ENCODE measurements around the gene FAM124A.

Gene FAM124A

GRCh38 chr13:51218626-51219025 lies 3.6 kb upstream of the FAM124A start:
- H4K12ac ChIP-seq (ENCODE audit: low read depth, low read length): no peak overlapping the region
- no peak overlapping the region for H2BK120ac ChIP-seq (ENCODE audit: insufficient read depth, low read length, poor library complexity)
- H3K14ac ChIP-seq (ENCODE audit: low read length): no peak overlapping the region
- H3K79me1 ChIP-seq (ENCODE audit: low read length): no peaks in the 10 kb centered on the region
- H3K23ac ChIP-seq (ENCODE audit: low read length): no peak overlapping the region
- H3K9ac ChIP-seq (ENCODE audit: low read length): no peak overlapping the region
- DNase-seq: no peak
- H3K27ac ChIP-seq (ENCODE audit: low read depth, low read length): no peak overlapping the region
- no peak overlapping the region for H2AK5ac ChIP-seq (ENCODE audit: low read length)
- H4K8ac ChIP-seq (ENCODE audit: low read depth, low read length): no peak overlapping the region
- no peaks in the 10 kb centered on the region for H3K79me2 ChIP-seq (ENCODE audit: control insufficient read depth, insufficient read depth, low read length, poor library complexity)
- peaks cover 5 to 7% of the 10 kb centered on the region in 2 experiments for H3K4me1 ChIP-seq (ENCODE audit: control insufficient read depth in 1 of 2, insufficient read depth in 2 of 2, low read length in 2 of 2)
- peaks cover 4% of the 10 kb centered on the region for H3K9me3 ChIP-seq (ENCODE audit: insufficient read depth, low read depth, low read length)
- H2BK5ac ChIP-seq (ENCODE audit: low read depth, low read length, poor library complexity): no peak overlapping the region
- WGBS (ENCODE audit: extremely low coverage, insufficient coverage, insufficient read length): no CpG with 5 or more reads among the region's 4 CpGs
- H3K27me3 ChIP-seq (ENCODE audit: insufficient read depth, low read length): peaks cover 16% of the 10 kb centered on the region
- no peak overlapping the region for H2BK12ac ChIP-seq (ENCODE audit: low read length)
- no peak overlapping the region for H2AFZ ChIP-seq (ENCODE audit: insufficient read depth, low read length, poor library complexity)
- H4K91ac ChIP-seq (ENCODE audit: low read depth, low read length): no peak overlapping the region
- H3K4me2 ChIP-seq (ENCODE audit: low read length): no peak overlapping the region
- H3K36me3 ChIP-seq (ENCODE audit: control insufficient read depth in 1 of 2, insufficient read depth in 2 of 2, low read length in 2 of 2): no peaks in the 10 kb centered on the region
- no peak overlapping the region for H3K18ac ChIP-seq (ENCODE audit: low read length)
- no peak overlapping the region for H3K4ac ChIP-seq (ENCODE audit: low read depth, low read length)
- H3K4me3 ChIP-seq (ENCODE audit: low read depth, low read length): no peak overlapping the region

GRCh38 chr13:51220706-51221105 lies 1.5 kb upstream of the FAM124A start:
- no peak overlapping the region for H3K27ac ChIP-seq (ENCODE audit: low read depth, low read length)
- no CpG with 5 or more reads among the region's 2 CpGs for WGBS (ENCODE audit: extremely low coverage, insufficient coverage, insufficient read length)
- no peak overlapping the region for H2AK5ac ChIP-seq (ENCODE audit: low read length)
- H3K23ac ChIP-seq (ENCODE audit: low read length): no peak overlapping the region
- DNase-seq: no peak
- H3K79me1 ChIP-seq (ENCODE audit: low read length): no peaks in the 10 kb centered on the region
- no peaks in the 10 kb centered on the region for H3K36me3 ChIP-seq (ENCODE audit: control insufficient read depth in 1 of 2, insufficient read depth in 2 of 2, low read length in 2 of 2)
- H3K18ac ChIP-seq (ENCODE audit: low read length): no peak overlapping the region
- H3K14ac ChIP-seq (ENCODE audit: low read length): no peak overlapping the region
- H2AFZ ChIP-seq (ENCODE audit: insufficient read depth, low read length, poor library complexity): no peak overlapping the region
- H3K27me3 ChIP-seq (ENCODE audit: insufficient read depth, low read length): peaks cover 16% of the 10 kb centered on the region
- no peak overlapping the region for H4K91ac ChIP-seq (ENCODE audit: low read depth, low read length)
- H2BK5ac ChIP-seq (ENCODE audit: low read depth, low read length, poor library complexity): no peak overlapping the region
- peaks cover 5 to 7% of the 10 kb centered on the region in 2 experiments for H3K4me1 ChIP-seq (ENCODE audit: control insufficient read depth in 1 of 2, insufficient read depth in 2 of 2, low read length in 2 of 2)
- no peak overlapping the region for H4K8ac ChIP-seq (ENCODE audit: low read depth, low read length)
- no peak overlapping the region for H2BK12ac ChIP-seq (ENCODE audit: low read length)
- no peak overlapping the region for H3K4ac ChIP-seq (ENCODE audit: low read depth, low read length)
- H3K79me2 ChIP-seq (ENCODE audit: control insufficient read depth, insufficient read depth, low read length, poor library complexity): no peaks in the 10 kb centered on the region
- no peak overlapping the region for H3K9ac ChIP-seq (ENCODE audit: low read length)
- H3K9me3 ChIP-seq (ENCODE audit: insufficient read depth, low read depth, low read length): peaks cover 4% of the 10 kb centered on the region
- H3K4me2 ChIP-seq (ENCODE audit: low read length): no peak overlapping the region
- H4K12ac ChIP-seq (ENCODE audit: low read depth, low read length): no peak overlapping the region
- no peak overlapping the region for H2BK120ac ChIP-seq (ENCODE audit: insufficient read depth, low read length, poor library complexity)
- H3K4me3 ChIP-seq (ENCODE audit: low read depth, low read length): no peak overlapping the region

- H4K12ac ChIP-seq (ENCODE audit: low read depth, low read length): no peak overlapping the region
- no peak overlapping the region for H3K27ac ChIP-seq (ENCODE audit: low read depth, low read length)
- peaks cover 16% of the 10 kb centered on the region for H3K27me3 ChIP-seq (ENCODE audit: insufficient read depth, low read length)
- H3K18ac ChIP-seq (ENCODE audit: low read length): no peak overlapping the region
- no peak overlapping the region for H2BK120ac ChIP-seq (ENCODE audit: insufficient read depth, low read length, poor library complexity)
- no peak overlapping the region for H3K9ac ChIP-seq (ENCODE audit: low read length)
- WGBS (ENCODE audit: extremely low coverage, insufficient coverage, insufficient read length): no CpG with 5 or more reads among the region's 4 CpGs
- H3K79me1 ChIP-seq (ENCODE audit: low read length): no peaks in the 10 kb centered on the region
- no peak overlapping the region for H3K14ac ChIP-seq (ENCODE audit: low read length)
- H3K4me2 ChIP-seq (ENCODE audit: low read length): no peak overlapping the region
- H3K36me3 ChIP-seq (ENCODE audit: control insufficient read depth in 1 of 2, insufficient read depth in 2 of 2, low read length in 2 of 2): no peaks in the 10 kb centered on the region
- peaks cover 5 to 7% of the 10 kb centered on the region in 2 experiments for H3K4me1 ChIP-seq (ENCODE audit: control insufficient read depth in 1 of 2, insufficient read depth in 2 of 2, low read length in 2 of 2)
- H2BK5ac ChIP-seq (ENCODE audit: low read depth, low read length, poor library complexity): no peak overlapping the region
- H4K91ac ChIP-seq (ENCODE audit: low read depth, low read length): no peak overlapping the region
- peaks cover 4% of the 10 kb centered on the region for H3K9me3 ChIP-seq (ENCODE audit: insufficient read depth, low read depth, low read length)
- H2AFZ ChIP-seq (ENCODE audit: insufficient read depth, low read length, poor library complexity): no peak overlapping the region
- no peak overlapping the region for H3K4ac ChIP-seq (ENCODE audit: low read depth, low read length)
- H3K79me2 ChIP-seq (ENCODE audit: control insufficient read depth, insufficient read depth, low read length, poor library complexity): no peaks in the 10 kb centered on the region
- no peak overlapping the region for H3K23ac ChIP-seq (ENCODE audit: low read length)
- DNase-seq: no peak
- H3K4me3 ChIP-seq (ENCODE audit: low read depth, low read length): no peak overlapping the region
- H4K8ac ChIP-seq (ENCODE audit: low read depth, low read length): no peak overlapping the region
- no peak overlapping the region for H2AK5ac ChIP-seq (ENCODE audit: low read length)
- no peak overlapping the region for H2BK12ac ChIP-seq (ENCODE audit: low read length)
Observed at GRCh38 chr13:51221108-51221507, 1.1 kb upstream of the FAM124A start.

- no peak overlapping the region for H3K23ac ChIP-seq (ENCODE audit: low read length)
- no peak overlapping the region for H2BK5ac ChIP-seq (ENCODE audit: low read depth, low read length, poor library complexity)
- H3K4me1 ChIP-seq (ENCODE audit: control insufficient read depth in 1 of 2, insufficient read depth in 2 of 2, low read length in 2 of 2): peaks cover 5 to 7% of the 10 kb centered on the region in 2 experiments
- no peak overlapping the region for H3K14ac ChIP-seq (ENCODE audit: low read length)
- peaks cover 16% of the 10 kb centered on the region for H3K27me3 ChIP-seq (ENCODE audit: insufficient read depth, low read length)
- peak overlapping the region; percentile 86 for H3K4me3 ChIP-seq (ENCODE audit: low read depth, low read length)
- no peaks in the 10 kb centered on the region for H3K79me2 ChIP-seq (ENCODE audit: control insufficient read depth, insufficient read depth, low read length, poor library complexity)
- DNase-seq: no peak
- H2BK12ac ChIP-seq (ENCODE audit: low read length): no peak overlapping the region
- H3K18ac ChIP-seq (ENCODE audit: low read length): no peak overlapping the region
- H3K9me3 ChIP-seq (ENCODE audit: insufficient read depth, low read depth, low read length): peaks cover 4% of the 10 kb centered on the region
- H2AFZ ChIP-seq (ENCODE audit: insufficient read depth, low read length, poor library complexity): peak overlapping the region; percentile 3
- H3K9ac ChIP-seq (ENCODE audit: low read length): no peak overlapping the region
- H2AK5ac ChIP-seq (ENCODE audit: low read length): no peak overlapping the region
- H3K79me1 ChIP-seq (ENCODE audit: low read length): no peaks in the 10 kb centered on the region
- peak overlapping the region; percentile 98 for H3K4me2 ChIP-seq (ENCODE audit: low read length)
- no peaks in the 10 kb centered on the region for H3K36me3 ChIP-seq (ENCODE audit: control insufficient read depth in 1 of 2, insufficient read depth in 2 of 2, low read length in 2 of 2)
- WGBS (ENCODE audit: extremely low coverage, insufficient coverage, insufficient read length): no CpG with 5 or more reads among the region's 11 CpGs
- H4K12ac ChIP-seq (ENCODE audit: low read depth, low read length): no peak overlapping the region
- no peak overlapping the region for H4K91ac ChIP-seq (ENCODE audit: low read depth, low read length)
- H3K4ac ChIP-seq (ENCODE audit: low read depth, low read length): no peak overlapping the region
- H4K8ac ChIP-seq (ENCODE audit: low read depth, low read length): no peak overlapping the region
- H3K27ac ChIP-seq (ENCODE audit: low read depth, low read length): no peak overlapping the region
- no peak overlapping the region for H2BK120ac ChIP-seq (ENCODE audit: insufficient read depth, low read length, poor library complexity)
Observed at GRCh38 chr13:51221674-51222036, 543 bp upstream of the FAM124A start.
